ENCODE results near the gene EVI2A. TPM values are rescaled to one million over a fixed set of nuclear protein-coding genes. Genes with fewer than 3 reads are reported as not detected.

The EVI2A gene
- total RNA-seq, 2 donors from 2014 or later = 16.3 to 22.0 TPM

Other genes with a start within 250 kb of the EVI2A start
- gene NF1, start 226.6 kb downstream of the EVI2A start, total RNA-seq = 10 to 100 TPM; 33.6 to 39.1 TPM
- under 1 TPM in 1 of 2 donors, not detected in 1; 0.12 TPM for gene OMG, start 24.4 kb downstream of the EVI2A start, total RNA-seq
- gene EVI2B, start 7.6 kb downstream of the EVI2A start, total RNA-seq = 10 to 100 TPM in 1 of 2 donors, 1 to 10 TPM in 1; 7.4 to 16.1 TPM
- gene RAB11FIP4, start 70.1 kb upstream of the EVI2A start, total RNA-seq = 10 to 100 TPM; 22.5 to 39.0 TPM

Data from activated naive CD4-positive, alpha-beta T cell treated with anti-CD3 and anti-CD28 coated beads, Interleukin-2, amount 50 U/mL, for 72 hours (primary cell).